Breast epithelium (tissue), 3 donors: Measurements from ENCODE around the gene MAB21L1.

Source experiments
- POLR2A ChIP-seq: fragments of 450-650 bp; IDR thresholded peaks from one replicate; pipeline ENCODE4 v1.6.1; 2016; ENCODE audit warnings: antibody characterized with exemption, mild to moderate bottlenecking, moderate library complexity
- TF ChIP-seq, protein P1 (sequence below), 3 donors: fragments of 450-650 bp; IDR thresholded peaks; one replicate each; pipeline ENCODE4 v1.5.1; 2016 to 2017; ENCODE audit warnings: antibody characterized with exemption in 3 of 3, mild to moderate bottlenecking in 3 of 3, moderate library complexity in 3 of 3

DNA sequence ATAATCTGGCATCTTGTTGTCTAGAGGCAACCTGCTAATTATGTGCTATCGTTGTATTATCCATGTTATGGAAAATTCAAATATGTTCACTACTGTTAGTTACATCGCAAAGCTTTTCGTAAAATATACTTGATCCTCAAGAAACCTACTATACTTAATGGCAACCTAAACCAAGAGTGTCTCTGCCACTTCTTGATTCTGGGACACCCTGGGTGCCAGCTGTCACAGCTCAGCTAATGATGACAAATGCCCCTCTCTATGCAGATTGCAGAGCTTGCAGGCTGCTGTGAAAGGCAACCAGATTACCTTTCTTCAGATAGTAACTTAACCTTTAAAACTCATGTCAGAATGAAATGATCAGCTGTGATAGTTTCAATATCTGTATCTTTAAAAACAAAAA, 8.9 kb upstream of the MAB21L1 start:
- TF ChIP-seq, protein P1, sequence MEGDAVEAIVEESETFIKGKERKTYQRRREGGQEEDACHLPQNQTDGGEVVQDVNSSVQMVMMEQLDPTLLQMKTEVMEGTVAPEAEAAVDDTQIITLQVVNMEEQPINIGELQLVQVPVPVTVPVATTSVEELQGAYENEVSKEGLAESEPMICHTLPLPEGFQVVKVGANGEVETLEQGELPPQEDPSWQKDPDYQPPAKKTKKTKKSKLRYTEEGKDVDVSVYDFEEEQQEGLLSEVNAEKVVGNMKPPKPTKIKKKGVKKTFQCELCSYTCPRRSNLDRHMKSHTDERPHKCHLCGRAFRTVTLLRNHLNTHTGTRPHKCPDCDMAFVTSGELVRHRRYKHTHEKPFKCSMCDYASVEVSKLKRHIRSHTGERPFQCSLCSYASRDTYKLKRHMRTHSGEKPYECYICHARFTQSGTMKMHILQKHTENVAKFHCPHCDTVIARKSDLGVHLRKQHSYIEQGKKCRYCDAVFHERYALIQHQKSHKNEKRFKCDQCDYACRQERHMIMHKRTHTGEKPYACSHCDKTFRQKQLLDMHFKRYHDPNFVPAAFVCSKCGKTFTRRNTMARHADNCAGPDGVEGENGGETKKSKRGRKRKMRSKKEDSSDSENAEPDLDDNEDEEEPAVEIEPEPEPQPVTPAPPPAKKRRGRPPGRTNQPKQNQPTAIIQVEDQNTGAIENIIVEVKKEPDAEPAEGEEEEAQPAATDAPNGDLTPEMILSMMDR (IDR thresholded peaks at IDR 0.05), result no peak
- no peak for TF ChIP-seq POLR2A
